T-cell (primary cell): ENCODE results near the gene RBP5. TPM values are rescaled to one million over a fixed set of nuclear protein-coding genes. Genes with fewer than 3 reads are reported as not detected.

Experiments
- ATAC-seq, 4 experiments: fragments of 200-7000 bp in 3 of 4; fragments of 150-1000 bp in 1 of 4; cut with Tn5 transposase; replicated peaks in 1 of 4; 1 replicate in 3 of 4; 2 replicates in 1 of 4; pipeline ENCODE4 v1.10.0; 2021; ENCODE audit warnings: moderate library complexity in 3 of 4, mild to moderate bottlenecking in 2 of 4, moderate number of reproducible peaks in 1 of 4
- CTCF ChIA-PET, 2 donors: fragments of 300-600 bp; sonication (Branson Sonifier 250); formaldehyde crosslinking; loops; one replicate each; lab custom pipeline; 2022; ENCODE audit warnings: antibody characterized with exemption in 2 of 2; lab: Charles Lee
- POLR2A ChIA-PET, 2 donors: fragments of 300-600 bp; sonication (Branson Sonifier 250); formaldehyde crosslinking; loops; one replicate each; lab custom pipeline; 2022; ENCODE audit warnings: antibody characterized with exemption in 2 of 2; lab: Charles Lee
- DNase-seq, 35 experiments: peaks; one replicate each; pipeline versions ENCODE4 v3.0.0 to v3.0.0-alpha.2; 2013 to 2023
- H3K27ac ChIP-seq: one replicate; pipeline ENCODE4 v1.5.1; 2013; ENCODE audit warnings: low read length
- H3K27me3 ChIP-seq, 2 experiments: replicated peaks in 1 of 2; 1 replicate in 1 of 2; 2 replicates in 1 of 2; pipeline versions ENCODE4 v1.6.1 to v1.7.0; 2013; ENCODE audit warnings: low read length in 1 of 2, mixed read lengths in 1 of 2; ENCODE audit not compliant: control insufficient read depth in 2 of 2, insufficient read depth in 2 of 2; ENCODE audit errors: extremely low read depth in 1 of 2
- H3K36me3 ChIP-seq, 2 donors: 1 replicate in 1 of 2; 2 replicates in 1 of 2; pipeline versions ENCODE4 v1.6.1 to v1.7.0; 2013; ENCODE audit warnings: low read length in 1 of 2; ENCODE audit not compliant: control insufficient read depth in 2 of 2, insufficient read depth in 1 of 2; ENCODE audit errors: extremely low read depth in 1 of 2
- H3K4me1 ChIP-seq, 2 experiments: 1 replicate in 1 of 2; 2 replicates in 1 of 2; pipeline versions ENCODE4 v1.6.1 to v1.7.0; 2013; ENCODE audit warnings: low read length in 2 of 2, mixed read lengths in 1 of 2; ENCODE audit not compliant: insufficient read depth in 2 of 2, control insufficient read depth in 1 of 2; ENCODE audit errors: extremely low read depth in 1 of 2
- H3K4me3 ChIP-seq, 2 donors: 1 replicate in 1 of 2; 2 replicates in 1 of 2; pipeline versions ENCODE4 v1.5.1 to v1.7.0; 2013; ENCODE audit warnings: mild to moderate bottlenecking in 2 of 2, low read length in 1 of 2, moderate library complexity in 1 of 2; ENCODE audit not compliant: control insufficient read depth in 1 of 2; ENCODE audit errors: extremely low read depth in 1 of 2
- H3K9me3 ChIP-seq: 2 replicates; pipeline ENCODE4 v1.7.0; 2013
- H3K27ac Mint-ChIP-seq, 2 donors: one replicate each; pipeline ENCODE4 v1.8.0; 2020 to 2021; ENCODE audit warnings: mild to moderate bottlenecking in 2 of 2, mixed read lengths in 2 of 2
- H3K27me3 Mint-ChIP-seq, 2 donors: one replicate each; pipeline ENCODE4 v1.8.0; 2021 to 2022; ENCODE audit warnings: mixed read lengths in 2 of 2
- H3K36me3 Mint-ChIP-seq: one replicate; pipeline ENCODE4 v1.8.0; 2021; ENCODE audit warnings: mixed read lengths
- H3K4me1 Mint-ChIP-seq, 3 donors: one replicate each; pipeline ENCODE4 v1.8.0; 2020 to 2022; ENCODE audit warnings: mixed read lengths in 3 of 3, mild to moderate bottlenecking in 1 of 3
- H3K4me3 Mint-ChIP-seq, 3 donors: one replicate each; pipeline ENCODE4 v1.8.0; 2020 to 2022; ENCODE audit warnings: mild to moderate bottlenecking in 3 of 3, mixed read lengths in 3 of 3, moderate library complexity in 3 of 3
- H3K9me3 Mint-ChIP-seq, 3 donors: one replicate each; pipeline ENCODE4 v1.8.0; 2020 to 2022; ENCODE audit warnings: mixed read lengths in 3 of 3
- WGBS: methylation state at CpG from one replicate; pipeline ENCODE4 v1.1.5; 2013; ENCODE audit warnings: missing lambda C conversion rate; ENCODE audit not compliant: insufficient coverage; 5-methylcytosine and 5-hydroxymethylcytosine counted together
- total RNA-seq, 35 experiments: library from RNA in 6 of 35; stranded (reverse) in 6 of 35; fragments of 120-200 nt in 1 of 35; gene quantifications; one replicate each; pipeline versions ENCODE4 v1.2.1 to v1.2.4 and lab custom pipeline; 2013 to 2026

The RBP5 gene
- total RNA-seq, 5 donors from 2014 or later (not counting 1 experiment from before 2014, with no cell fraction given) = 0.26 to 0.70 (median 0.59) TPM; not detected in 2

GRCh38 chr12:7099290-7099996 lies 29.2 kb downstream of the RBP5 start:
- Histone ChIP-seq H3K9me3 (no peaks in the 10 kb centered on the region), H3K36me3 (peaks cover 4 to 28% of the 10 kb centered on the region in 2 donors), H3K27ac (no peak overlapping the region), H3K4me3 (no peak overlapping the region), H3K4me1 (no peaks in the 10 kb centered on the region), H3K27me3 (no peaks in the 10 kb centered on the region)
- H3K4me1 Mint-ChIP-seq = peaks cover 18 to 20% (median 19%) of the 10 kb centered on the region in 3 donors
- DNase-seq (no peak), ATAC-seq (no peak)
- 99% methylated on average over 8 of the region's 9 CpGs for WGBS
- H3K4me3 Mint-ChIP-seq = no peak overlapping the region
- POLR2A ChIA-PET = interaction anchor here (0.6 kb wide), 3 partner anchors 8 to 1065 kb away, joined by 3 to 4 read pairs (median 4); no protein-coding TSS in a partner anchor
- H3K36me3 Mint-ChIP-seq = peaks cover 32% of the 10 kb centered on the region
- CTCF ChIA-PET = interaction anchor here (0.6 to 0.7 kb wide), 3 partner anchors 8 to 199 kb away, joined by 3 read pairs; no protein-coding TSS in a partner anchor
- H3K9me3 Mint-ChIP-seq = no peaks in the 10 kb centered on the region
- no peaks in the 10 kb centered on the region for H3K27me3 Mint-ChIP-seq
- H3K27ac Mint-ChIP-seq = no peak overlapping the region

- no peaks in the 10 kb centered on the region for H3K9me3 ChIP-seq
- DNase-seq (no peak), ATAC-seq (no peak)
- H3K4me3 ChIP-seq = no peak overlapping the region
- H3K36me3 Mint-ChIP-seq = peaks cover 17% of the 10 kb centered on the region
- no peaks in the 10 kb centered on the region for H3K27me3 Mint-ChIP-seq
- 93% methylated on average over 17 of the region's 19 CpGs for WGBS
- CTCF ChIA-PET = no interaction called here
- no peak overlapping the region for H3K4me3 Mint-ChIP-seq
- no peaks in the 10 kb centered on the region for H3K9me3 Mint-ChIP-seq
- H3K27ac Mint-ChIP-seq = no peak overlapping the region
- POLR2A ChIA-PET = no interaction called here
- H3K4me1 ChIP-seq = peaks cover 0 to 11% of the 10 kb centered on the region in 2 experiments
- peaks cover 8 to 11% (median 9%) of the 10 kb centered on the region in 3 donors for H3K4me1 Mint-ChIP-seq
- H3K36me3 ChIP-seq = peaks cover 3 to 17% of the 10 kb centered on the region in 2 donors
- H3K27ac ChIP-seq = no peak overlapping the region
- peaks cover 0 to 6% of the 10 kb centered on the region in 2 experiments for H3K27me3 ChIP-seq
Observed at GRCh38 chr12:7096979-7097378, 31.7 kb downstream of the RBP5 start.

GRCh38 chr12:7096006-7096932 lies 32.4 kb downstream of the RBP5 start:
- ATAC-seq (no peak), DNase-seq (no peak)
- Histone ChIP-seq H3K27ac (no peak overlapping the region), H3K36me3 (peaks cover 0 to 11% of the 10 kb centered on the region in 2 donors), H3K27me3 (peaks cover 0 to 13% of the 10 kb centered on the region in 2 experiments), H3K4me1 (peaks cover 0 to 16% of the 10 kb centered on the region in 2 experiments), H3K4me3 (no peak overlapping the region), H3K9me3 (no peaks in the 10 kb centered on the region)
- no peaks in the 10 kb centered on the region for H3K9me3 Mint-ChIP-seq
- peaks cover 10 to 12% (median 12%) of the 10 kb centered on the region in 3 donors for H3K4me1 Mint-ChIP-seq
- H3K4me3 Mint-ChIP-seq = no peak overlapping the region
- H3K27me3 Mint-ChIP-seq = no peaks in the 10 kb centered on the region
- peaks cover 12% of the 10 kb centered on the region for H3K36me3 Mint-ChIP-seq
- POLR2A ChIA-PET = no interaction called here
- peak overlapping the region in 1 of 2 donors; percentile 39 for H3K27ac Mint-ChIP-seq
- CTCF ChIA-PET = interaction anchor here (0.6 to 1.3 kb wide), 4 partner anchors 9 to 209 kb away, joined by 3 to 5 read pairs (median 4); no protein-coding TSS in a partner anchor
- 93% methylated on average over 20 of the region's 26 CpGs for WGBS

- DNase-seq (no peak), ATAC-seq (no peak)
- no peak overlapping the region for H3K27ac ChIP-seq
- peaks cover 0 to 29% of the 10 kb centered on the region in 2 experiments for H3K27me3 ChIP-seq
- Mint-ChIP-seq H3K9me3 (no peaks in the 10 kb centered on the region), H3K27ac (no peak overlapping the region), H3K4me3 (no peak overlapping the region), H3K27me3 (peaks cover 0 to 3% of the 10 kb centered on the region in 2 donors), H3K4me1 (peaks cover 10 to 12% (median 12%) of the 10 kb centered on the region in 3 donors), H3K36me3 (peaks cover 7% of the 10 kb centered on the region)
- ChIA-PET CTCF (interaction anchor here (0.6 to 1.4 kb wide), 5 partner anchors 9 to 223 kb away, joined by 3 to 5 read pairs (median 4); no protein-coding TSS in a partner anchor), POLR2A (no interaction called here)
- H3K4me1 ChIP-seq = peaks cover 0 to 16% of the 10 kb centered on the region in 2 experiments
- H3K9me3 ChIP-seq = no peaks in the 10 kb centered on the region
- H3K36me3 ChIP-seq = peaks cover 0 to 4% of the 10 kb centered on the region in 2 donors
- no peak overlapping the region for H3K4me3 ChIP-seq
- WGBS = 89% methylated on average over 5 of the region's 10 CpGs
Observed at GRCh38 chr12:7093892-7094291, 34.8 kb downstream of the RBP5 start.

- Mint-ChIP-seq H3K4me1 (peaks cover 10 to 12% (median 12%) of the 10 kb centered on the region in 3 donors), H3K36me3 (peaks cover 4% of the 10 kb centered on the region), H3K4me3 (no peak overlapping the region), H3K9me3 (no peaks in the 10 kb centered on the region), H3K27me3 (peaks cover 0 to 3% of the 10 kb centered on the region in 2 donors), H3K27ac (no peak overlapping the region)
- ChIA-PET CTCF (interaction anchor here (0.6 to 1.4 kb wide), 5 partner anchors 9 to 223 kb away, joined by 3 to 5 read pairs (median 5); no protein-coding TSS in a partner anchor), POLR2A (no interaction called here)
- peaks cover 0 to 29% of the 10 kb centered on the region in 2 experiments for H3K27me3 ChIP-seq
- no peak overlapping the region for H3K4me3 ChIP-seq
- DNase-seq (no peak), ATAC-seq (no peak)
- no peak overlapping the region for H3K27ac ChIP-seq
- H3K4me1 ChIP-seq = peaks cover 0 to 16% of the 10 kb centered on the region in 2 experiments
- H3K9me3 ChIP-seq = no peaks in the 10 kb centered on the region
- H3K36me3 ChIP-seq = peaks cover 0 to 3% of the 10 kb centered on the region in 2 donors
- 72% methylated on average over 4 of the region's 5 CpGs for WGBS
Observed at GRCh38 chr12:7093486-7093885, 35.2 kb downstream of the RBP5 start.
